ENCODE data around the gene GGACT. TPM values are rescaled to one million over a fixed set of nuclear protein-coding genes. Genes with fewer than 3 reads are reported as not detected.
"Not testable (repeated sequence)": the region's sequence is repeated elsewhere in the genome, so short reads cannot be mapped to it uniquely, and the experiment has no call there.

Gene GGACT
- total RNA-seq, 6 donors from 2014 or later, result 0.67 to 8.5 (median 5.7) TPM

DNA sequence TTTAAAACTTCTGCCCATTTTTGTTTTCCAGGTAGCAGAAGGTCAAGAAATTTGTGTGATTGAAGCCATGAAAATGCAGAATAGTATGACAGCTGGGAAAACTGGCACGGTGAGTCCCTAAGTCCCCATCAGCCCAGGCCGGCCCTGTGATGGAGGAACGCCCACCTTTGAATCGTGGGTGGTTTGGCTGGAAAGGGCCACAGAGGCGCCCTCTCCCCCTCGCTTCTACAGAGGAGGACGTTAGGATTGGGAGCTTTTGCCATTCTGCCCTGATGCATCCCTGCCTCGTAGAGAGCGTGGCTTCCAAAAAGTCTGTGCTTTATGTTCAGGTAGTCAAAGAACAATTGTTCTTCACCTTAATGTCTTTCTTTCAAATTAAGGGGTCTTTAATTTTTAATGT, 60.9 kb downstream of the GGACT start:
- H3K4me1 ChIP-seq, result no peaks in the 10 kb centered on the region
- no peak overlapping the region for H3K27ac ChIP-seq
- ATAC-seq (ENCODE audit: low FRiP score in 2 of 2) (no peak), DNase-seq (no peak)
- H3K9me3 ChIP-seq, result no peaks in the 10 kb centered on the region
- H3K27me3 ChIP-seq, result no peaks in the 10 kb centered on the region
- WGBS, 2 donors, result 94 to 96% methylated on average over 9 of the region's 9 CpGs
- H3K4me3 ChIP-seq, result no peak overlapping the region
- TF ChIP-seq POLR2A (IDR thresholded peaks at IDR 0.05) (no peak), CTCF (IDR thresholded peaks at IDR 0.05) (no peak), POLR2AphosphoS5 (IDR thresholded peaks at IDR 0.05) (no peak), EP300 (IDR thresholded peaks at IDR 0.05) (no peak)
- H3K36me3 ChIP-seq, result peaks cover 0 to 43% (median 13%) of the 10 kb centered on the region in 4 donors

DNA sequence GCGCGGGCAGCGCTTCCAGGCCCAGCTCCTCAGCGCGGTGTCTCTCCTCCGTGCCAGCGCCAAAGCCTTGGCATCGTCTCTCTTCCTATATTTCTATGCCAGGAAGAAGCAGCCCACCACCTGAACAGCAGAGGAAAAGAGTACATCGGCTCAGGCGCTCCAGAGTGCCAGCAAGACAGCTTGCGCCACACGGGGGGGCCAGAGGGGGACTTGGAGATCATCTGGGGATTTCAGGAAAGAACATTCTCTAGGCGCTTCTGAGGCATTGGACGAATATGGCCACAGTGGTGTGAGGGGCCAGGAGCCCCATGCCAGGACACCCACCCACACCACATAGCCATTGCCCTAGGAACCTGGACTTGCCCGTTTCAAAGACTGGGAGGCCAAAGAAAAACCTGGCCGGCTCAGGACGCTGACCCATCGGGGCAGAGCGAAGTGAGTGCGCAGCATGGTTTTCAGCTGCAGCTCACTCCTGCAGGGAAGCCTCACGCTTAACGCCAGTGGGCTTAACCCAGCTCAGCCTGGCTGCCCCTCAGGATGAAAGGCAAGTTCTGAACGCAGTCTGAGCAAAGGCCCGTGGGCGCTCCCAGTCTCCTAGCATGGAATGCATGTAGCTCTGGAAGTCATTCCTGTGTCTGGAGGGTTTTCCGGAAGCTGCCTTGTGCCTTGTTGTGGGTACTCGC, 62.1 kb downstream of the GGACT start:
- no peak for ATAC-seq (ENCODE audit: low FRiP score in 2 of 2)
- WGBS, 2 donors, result 90 to 91% methylated on average over 21 to 27 of the region's 27 CpGs

GRCh38 chr13:100525453-100526317, 62.9 kb downstream of the GGACT start:
- no peak for TF ChIP-seq POLR2AphosphoS5 (IDR thresholded peaks at IDR 0.05)
- TF ChIP-seq CTCF (IDR thresholded peaks at IDR 0.05), result no peak
- TF ChIP-seq EP300 (IDR thresholded peaks at IDR 0.05), result no peak
- TF ChIP-seq POLR2A (IDR thresholded peaks at IDR 0.05), result no peak
- peak in 1 of 2 donors; percentile 34 for DNase-seq
- Histone ChIP-seq H3K9me3 (no peaks in the 10 kb centered on the region), H3K4me1 (no peaks in the 10 kb centered on the region), H3K4me3 (no peak overlapping the region), H3K27me3 (no peaks in the 10 kb centered on the region), H3K27ac (no peak overlapping the region), H3K36me3 (peaks cover 0 to 31% (median 10%) of the 10 kb centered on the region in 4 donors)
- WGBS, 2 donors, result 84 to 93% methylated on average over 9 to 17 of the region's 17 CpGs
- no peak for ATAC-seq (ENCODE audit: low FRiP score in 2 of 2)

More for the DNA sequence above, 62.1 kb downstream of the GGACT start:
- no peaks in the 10 kb centered on the region for H3K9me3 ChIP-seq
- H3K4me1 ChIP-seq, result no peaks in the 10 kb centered on the region
- no peak for TF ChIP-seq POLR2AphosphoS5 (IDR thresholded peaks at IDR 0.05)
- TF ChIP-seq EP300 (IDR thresholded peaks at IDR 0.05), result no peak
- no peak for TF ChIP-seq POLR2A (IDR thresholded peaks at IDR 0.05)
- no peak for TF ChIP-seq CTCF (IDR thresholded peaks at IDR 0.05)
- DNase-seq, result no peak
- no peak overlapping the region for H3K4me3 ChIP-seq
- peaks cover 0 to 31% (median 10%) of the 10 kb centered on the region in 4 donors for H3K36me3 ChIP-seq
- H3K27me3 ChIP-seq, result no peaks in the 10 kb centered on the region
- H3K27ac ChIP-seq, result no peak overlapping the region

- DNase-seq; ATAC-seq (ENCODE audit: low FRiP score in 2 of 2); H3K9me3 ChIP-seq; H3K4me3 ChIP-seq; H3K27ac ChIP-seq; H3K27me3 ChIP-seq; H3K4me1 ChIP-seq: not testable (repeated sequence)
- WGBS, 2 donors, result 95 to 98% methylated on average over 5 of the region's 5 CpGs
- H3K36me3 ChIP-seq, result peaks cover 0 to 26% (median 10%) of the 10 kb centered on the region in 4 donors
Observed at GRCh38 chr13:100524688-100525087, 63.9 kb downstream of the GGACT start.

- Histone ChIP-seq H3K27ac (no peak overlapping the region), H3K9me3 (no peaks in the 10 kb centered on the region), H3K27me3 (no peaks in the 10 kb centered on the region), H3K36me3 (peaks cover 0 to 19% (median 7%) of the 10 kb centered on the region in 4 donors), H3K4me3 (no peak overlapping the region), H3K4me1 (no peaks in the 10 kb centered on the region)
- TF ChIP-seq EP300 (IDR thresholded peaks at IDR 0.05) (no peak), CTCF (IDR thresholded peaks at IDR 0.05) (no peak), POLR2A (IDR thresholded peaks at IDR 0.05) (no peak), POLR2AphosphoS5 (IDR thresholded peaks at IDR 0.05) (no peak)
- WGBS, 2 donors, result 87 to 91% methylated on average over 7 to 8 of the region's 8 CpGs
- DNase-seq (no peak), ATAC-seq (ENCODE audit: low FRiP score in 2 of 2) (no peak)
Observed at GRCh38 chr13:100523981-100524386, 64.6 kb downstream of the GGACT start.
